ENCODE measurements around the gene PHACTR2.

PHACTR2 gene

DNA sequence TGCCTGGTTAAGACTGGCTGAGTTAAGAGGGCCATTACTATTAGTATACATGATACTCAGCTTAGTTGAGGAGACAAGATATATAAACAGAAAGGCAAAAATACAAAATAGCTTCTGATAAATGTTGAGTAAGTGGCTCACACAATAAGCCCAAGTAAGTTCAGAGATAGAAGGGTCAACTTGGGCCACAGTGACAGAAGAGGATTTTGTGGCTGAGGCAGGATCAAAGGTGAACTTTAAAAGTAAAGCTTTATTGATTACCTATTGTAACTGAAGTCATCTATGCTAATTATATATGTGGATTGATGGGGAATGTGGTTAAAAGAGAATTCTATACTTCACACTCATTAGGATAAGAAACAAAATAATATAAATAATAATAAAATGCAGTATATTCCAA, 80.8 kb downstream of the PHACTR2 start:
- no peaks in the 10 kb centered on the region for H3K9me3 Mint-ChIP-seq
- DNase-seq (no peak), ATAC-seq (replicated peaks) (no peak)
- H3K27me3 Mint-ChIP-seq = no peaks in the 10 kb centered on the region
- no peak overlapping the region for H3K27ac Mint-ChIP-seq
- H3K4me3 Mint-ChIP-seq = no peak overlapping the region
- H3K4me1 Mint-ChIP-seq (ENCODE audit: low read depth in 2 of 2) = peaks cover 2 to 15% of the 10 kb centered on the region in 2 donors
- H3K36me3 Mint-ChIP-seq (ENCODE audit: insufficient read depth) = peaks cover 15% of the 10 kb centered on the region

DNA sequence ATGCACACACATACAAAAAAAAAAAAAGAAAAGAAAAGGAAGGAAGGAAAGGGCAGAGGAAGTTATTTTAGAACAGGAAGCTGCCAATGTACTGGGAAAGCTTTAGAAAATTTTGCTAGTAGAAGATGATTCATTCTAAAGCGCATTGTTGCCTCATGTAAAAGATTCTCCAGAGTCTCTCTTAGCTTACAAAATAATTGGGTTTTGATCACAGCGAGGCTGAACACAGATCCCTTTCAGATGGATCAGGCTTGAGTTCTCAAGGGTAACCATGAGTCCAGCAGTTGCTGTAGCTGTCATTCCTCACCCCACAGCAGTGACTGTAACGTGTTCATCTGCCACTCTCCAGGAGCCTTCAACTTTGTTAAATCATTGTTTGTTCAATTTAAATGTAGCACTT, 81.9 kb downstream of the PHACTR2 start:
- Mint-ChIP-seq H3K4me1 (ENCODE audit: low read depth in 2 of 2) (peaks cover 2 to 12% of the 10 kb centered on the region in 2 donors), H3K4me3 (no peak overlapping the region), H3K27me3 (no peaks in the 10 kb centered on the region), H3K9me3 (no peaks in the 10 kb centered on the region), H3K36me3 (ENCODE audit: insufficient read depth) (peaks cover 18% of the 10 kb centered on the region), H3K27ac (no peak overlapping the region)
- ATAC-seq (replicated peaks) (no peak), DNase-seq (no peak)

DNA sequence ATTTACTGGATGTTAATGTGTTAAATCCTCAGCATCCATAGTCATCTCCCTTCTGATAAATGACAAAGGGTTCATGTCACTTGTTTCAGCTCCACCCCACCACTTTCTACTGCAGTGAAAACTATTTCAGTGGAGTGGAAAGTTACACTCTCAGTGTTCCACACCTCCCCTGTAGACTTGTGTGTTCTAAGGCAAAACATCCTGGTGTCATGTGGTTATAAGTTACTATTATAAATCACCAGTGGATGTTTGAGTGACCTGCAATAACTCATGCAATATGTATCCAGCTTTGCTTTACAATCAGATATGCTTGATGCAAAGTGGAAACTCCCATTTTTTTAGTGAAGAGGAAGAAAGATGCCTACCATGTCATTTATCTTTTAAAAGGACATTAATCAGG, 83.3 kb downstream of the PHACTR2 start:
- H3K36me3 Mint-ChIP-seq (ENCODE audit: insufficient read depth) = peaks cover 15% of the 10 kb centered on the region
- H3K9me3 Mint-ChIP-seq = no peaks in the 10 kb centered on the region
- no peak for DNase-seq
- ATAC-seq (replicated peaks) = no peak
- no peaks in the 10 kb centered on the region for H3K27me3 Mint-ChIP-seq
- peaks cover 2 to 10% of the 10 kb centered on the region in 2 donors for H3K4me1 Mint-ChIP-seq (ENCODE audit: low read depth in 2 of 2)
- H3K27ac Mint-ChIP-seq = no peak overlapping the region
- no peak overlapping the region for H3K4me3 Mint-ChIP-seq

DNA sequence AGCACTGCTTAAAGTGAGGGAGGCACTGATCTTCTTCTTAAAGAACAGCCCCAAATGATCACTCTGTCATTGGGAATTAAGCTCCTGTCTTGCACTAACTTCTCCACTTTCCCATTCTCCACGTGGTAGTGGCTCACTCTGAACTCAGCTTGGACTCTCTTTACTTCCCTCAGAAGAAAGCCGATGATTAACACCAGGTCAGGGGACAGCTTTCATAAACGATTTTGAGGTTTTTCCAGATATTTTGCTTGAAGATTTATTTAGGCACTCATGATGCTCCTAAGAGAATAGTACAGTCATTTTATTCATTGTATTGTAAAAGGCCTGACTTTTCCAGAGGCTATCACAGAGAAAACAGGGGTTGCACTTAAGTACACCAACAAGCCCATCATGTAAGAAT, 84.4 kb downstream of the PHACTR2 start:
- Mint-ChIP-seq H3K27ac (peak overlapping the region in 1 of 2 donors; percentile 46), H3K4me3 (no peak overlapping the region), H3K4me1 (ENCODE audit: low read depth in 2 of 2) (peaks cover under 1 to 10% of the 10 kb centered on the region in 2 donors), H3K9me3 (no peaks in the 10 kb centered on the region), H3K27me3 (no peaks in the 10 kb centered on the region), H3K36me3 (ENCODE audit: insufficient read depth) (peaks cover 20% of the 10 kb centered on the region)
- ATAC-seq (replicated peaks) (no peak), DNase-seq (no peak)

GRCh38 chr6:143765422-143766184, 87.8 kb downstream of the PHACTR2 start:
- no peak overlapping the region for H3K4me3 Mint-ChIP-seq
- ATAC-seq (replicated peaks) = no peak
- DNase-seq = no peak
- peaks cover 20% of the 10 kb centered on the region for H3K36me3 Mint-ChIP-seq (ENCODE audit: insufficient read depth)
- no peaks in the 10 kb centered on the region for H3K4me1 Mint-ChIP-seq (ENCODE audit: low read depth in 2 of 2)
- H3K27ac Mint-ChIP-seq = peak overlapping the region in 1 of 2 donors; percentile 28
- no peaks in the 10 kb centered on the region for H3K27me3 Mint-ChIP-seq
- H3K9me3 Mint-ChIP-seq = no peaks in the 10 kb centered on the region

- no peak for ATAC-seq (replicated peaks)
- H3K27ac Mint-ChIP-seq = peak overlapping the region in 1 of 2 donors; percentile 28
- DNase-seq = no peak
- no peak overlapping the region for H3K4me3 Mint-ChIP-seq
- no peaks in the 10 kb centered on the region for H3K4me1 Mint-ChIP-seq (ENCODE audit: low read depth in 2 of 2)
- H3K36me3 Mint-ChIP-seq (ENCODE audit: insufficient read depth) = peaks cover 20% of the 10 kb centered on the region
- H3K9me3 Mint-ChIP-seq = no peaks in the 10 kb centered on the region
- H3K27me3 Mint-ChIP-seq = no peaks in the 10 kb centered on the region
Observed at GRCh38 chr6:143766185-143766553, 88.4 kb downstream of the PHACTR2 start.

DNA sequence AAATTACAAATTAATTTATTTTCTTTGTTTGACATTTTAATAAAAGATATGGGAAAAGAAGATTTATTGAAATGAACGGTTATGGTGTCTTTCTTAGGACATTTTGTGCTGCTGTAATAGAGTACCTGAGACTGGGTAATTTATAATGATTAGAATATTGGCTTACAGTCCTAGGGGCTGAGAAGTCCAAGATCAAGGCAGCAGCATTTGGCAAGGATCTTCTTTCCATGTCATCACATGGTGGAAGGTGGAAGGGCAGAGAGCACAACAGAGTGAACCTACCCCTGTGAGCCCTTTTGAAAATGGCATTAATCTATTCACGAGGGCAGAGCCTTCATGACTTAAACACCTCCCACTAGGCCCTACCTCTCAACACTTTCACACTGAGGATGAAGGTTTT, 89.7 kb downstream of the PHACTR2 start:
- DNase-seq (no peak), ATAC-seq (replicated peaks) (no peak)
- Mint-ChIP-seq H3K27me3 (no peaks in the 10 kb centered on the region), H3K36me3 (ENCODE audit: insufficient read depth) (peaks cover 24% of the 10 kb centered on the region), H3K9me3 (no peaks in the 10 kb centered on the region), H3K4me1 (ENCODE audit: low read depth in 2 of 2) (no peaks in the 10 kb centered on the region), H3K4me3 (no peak overlapping the region), H3K27ac (no peak overlapping the region)

DNA sequence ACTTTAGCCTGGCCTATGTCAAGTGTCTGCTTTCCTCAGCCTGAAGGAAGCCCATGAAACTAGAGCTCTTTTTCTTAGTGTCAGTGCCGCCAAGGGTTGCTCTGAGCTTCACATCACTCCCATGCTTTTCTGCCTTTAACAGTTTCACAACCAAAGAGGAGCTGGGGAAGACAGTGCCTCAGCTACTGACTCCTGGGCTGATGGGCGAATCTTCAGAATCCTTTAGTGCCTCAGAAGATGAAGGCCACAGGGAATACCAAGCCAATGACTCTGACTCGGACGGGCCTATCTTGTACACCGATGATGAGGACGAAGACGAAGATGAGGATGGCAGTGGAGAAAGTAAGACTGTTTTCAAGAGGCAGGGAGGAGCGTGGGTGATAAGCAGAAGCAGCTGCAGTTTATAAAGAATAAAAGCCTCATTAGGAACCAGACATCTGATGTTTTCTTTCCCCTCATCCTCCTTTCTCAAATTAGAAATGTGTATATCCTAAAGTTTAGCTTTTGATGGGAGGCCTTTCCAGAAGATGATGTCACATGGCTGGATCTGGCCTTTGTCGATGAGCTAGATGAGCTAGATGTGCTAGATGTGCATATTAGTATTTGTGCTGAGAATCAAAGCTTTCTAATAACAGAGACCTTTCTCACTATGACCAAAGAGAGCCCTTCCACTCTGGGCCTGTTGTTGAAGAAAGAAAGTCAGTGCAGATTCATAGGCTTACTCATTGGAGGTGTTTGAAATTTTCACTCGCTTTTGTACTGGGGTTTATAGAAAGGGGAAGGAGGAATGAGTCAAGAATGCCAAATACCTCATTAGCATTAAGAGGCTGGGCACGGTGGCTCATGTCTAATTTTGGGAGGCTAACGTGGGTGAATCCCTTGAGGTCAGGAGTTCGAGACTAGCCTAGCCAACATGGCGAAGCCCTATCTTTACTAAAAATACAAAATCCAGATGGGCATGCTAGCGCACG, 94.6 kb downstream of the PHACTR2 start:
- H3K27me3 Mint-ChIP-seq = no peaks in the 10 kb centered on the region
- H3K36me3 Mint-ChIP-seq (ENCODE audit: insufficient read depth) = peaks cover 43% of the 10 kb centered on the region
- no peak for DNase-seq
- no peaks in the 10 kb centered on the region for H3K9me3 Mint-ChIP-seq
- peaks cover 0 to 2% of the 10 kb centered on the region in 2 donors for H3K4me1 Mint-ChIP-seq (ENCODE audit: low read depth in 2 of 2)
- H3K4me3 Mint-ChIP-seq = no peak overlapping the region
- no peak for ATAC-seq (replicated peaks)
- H3K27ac Mint-ChIP-seq = no peak overlapping the region

DNA sequence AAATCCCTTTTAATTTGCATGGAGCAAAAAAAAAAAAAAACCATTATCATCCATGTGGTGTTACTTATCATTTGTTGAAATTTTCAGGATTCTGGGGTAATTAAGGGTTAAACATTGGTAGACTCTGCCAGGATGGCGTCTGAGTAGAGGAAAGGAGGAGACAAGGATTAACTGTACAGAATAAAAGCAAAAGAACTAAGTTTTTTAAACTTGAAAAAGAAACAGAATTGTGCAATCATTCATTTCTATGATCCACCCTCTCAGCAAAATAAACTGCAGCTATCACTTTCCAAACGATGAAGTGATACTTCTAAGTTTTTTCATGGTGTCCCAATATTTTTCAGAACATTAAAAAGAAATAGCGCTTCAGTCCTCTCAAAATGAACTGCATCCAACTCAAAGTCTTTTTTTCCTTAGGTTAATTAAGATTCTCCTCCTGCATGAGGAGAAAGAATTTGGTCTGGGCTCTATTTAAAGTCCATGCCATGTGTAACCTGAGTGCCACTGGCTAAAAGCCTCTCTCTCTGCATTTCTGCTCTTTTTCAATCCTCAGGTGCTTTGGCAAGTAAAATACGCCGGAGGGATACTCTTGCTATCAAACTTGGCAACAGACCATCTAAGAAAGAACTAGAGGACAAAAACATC, 95.9 kb downstream of the PHACTR2 start:
- DNase-seq (no peak), ATAC-seq (replicated peaks) (no peak)
- peak overlapping the region in 1 of 2 donors; percentile 26 for H3K27ac Mint-ChIP-seq
- no peaks in the 10 kb centered on the region for H3K27me3 Mint-ChIP-seq
- peaks cover 0 to 2% of the 10 kb centered on the region in 2 donors for H3K4me1 Mint-ChIP-seq (ENCODE audit: low read depth in 2 of 2)
- no peak overlapping the region for H3K4me3 Mint-ChIP-seq
- no peaks in the 10 kb centered on the region for H3K9me3 Mint-ChIP-seq
- peaks cover 44% of the 10 kb centered on the region for H3K36me3 Mint-ChIP-seq (ENCODE audit: insufficient read depth)

DNA sequence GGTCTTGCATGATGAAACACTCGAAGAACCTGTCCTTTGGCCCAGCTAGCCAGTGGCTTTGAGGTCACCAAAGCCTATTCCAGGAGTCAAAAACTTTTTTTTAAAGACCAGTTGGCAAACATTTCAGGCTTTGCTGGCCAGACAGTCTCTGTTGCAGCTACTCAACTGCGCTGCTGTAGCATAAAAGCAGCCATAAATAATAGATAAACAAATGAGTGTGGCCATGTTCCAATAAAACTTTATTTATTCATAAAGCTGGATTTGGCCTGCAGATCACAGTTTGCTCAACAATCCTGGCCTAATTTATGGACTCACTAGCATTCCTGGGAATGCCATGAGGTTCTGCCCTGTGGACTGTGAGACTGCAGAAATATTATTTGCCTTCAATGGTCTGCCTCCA, 96.6 kb downstream of the PHACTR2 start:
- no peak for DNase-seq
- Mint-ChIP-seq H3K4me3 (no peak overlapping the region), H3K27me3 (no peaks in the 10 kb centered on the region), H3K36me3 (ENCODE audit: insufficient read depth) (peaks cover 49% of the 10 kb centered on the region), H3K9me3 (no peaks in the 10 kb centered on the region), H3K4me1 (ENCODE audit: low read depth in 2 of 2) (peaks cover 0 to 2% of the 10 kb centered on the region in 2 donors), H3K27ac (peak overlapping the region in 1 of 2 donors; percentile 2)
- ATAC-seq (replicated peaks) = no peak

- Mint-ChIP-seq H3K27me3 (no peaks in the 10 kb centered on the region), H3K27ac (no peak overlapping the region), H3K4me3 (no peak overlapping the region), H3K9me3 (no peaks in the 10 kb centered on the region), H3K4me1 (ENCODE audit: low read depth in 2 of 2) (peaks cover 0 to 2% of the 10 kb centered on the region in 2 donors), H3K36me3 (ENCODE audit: insufficient read depth) (peaks cover 51% of the 10 kb centered on the region)
- ATAC-seq (replicated peaks) (no peak), DNase-seq (no peak)
Observed at GRCh38 chr6:143775336-143775735, 97.6 kb downstream of the PHACTR2 start.

- H3K27ac Mint-ChIP-seq = peak overlapping the region; percentile 28 to 44
- H3K4me3 Mint-ChIP-seq = no peak overlapping the region
- ATAC-seq (replicated peaks) (no peak), DNase-seq (no peak)
- peaks cover 0 to 4% of the 10 kb centered on the region in 2 donors for H3K4me1 Mint-ChIP-seq (ENCODE audit: low read depth in 2 of 2)
- no peaks in the 10 kb centered on the region for H3K9me3 Mint-ChIP-seq
- H3K36me3 Mint-ChIP-seq (ENCODE audit: insufficient read depth) = peaks cover 58% of the 10 kb centered on the region
- H3K27me3 Mint-ChIP-seq = no peaks in the 10 kb centered on the region
Observed at GRCh38 chr6:143778926-143779325, 101.2 kb downstream of the PHACTR2 start.

DNA sequence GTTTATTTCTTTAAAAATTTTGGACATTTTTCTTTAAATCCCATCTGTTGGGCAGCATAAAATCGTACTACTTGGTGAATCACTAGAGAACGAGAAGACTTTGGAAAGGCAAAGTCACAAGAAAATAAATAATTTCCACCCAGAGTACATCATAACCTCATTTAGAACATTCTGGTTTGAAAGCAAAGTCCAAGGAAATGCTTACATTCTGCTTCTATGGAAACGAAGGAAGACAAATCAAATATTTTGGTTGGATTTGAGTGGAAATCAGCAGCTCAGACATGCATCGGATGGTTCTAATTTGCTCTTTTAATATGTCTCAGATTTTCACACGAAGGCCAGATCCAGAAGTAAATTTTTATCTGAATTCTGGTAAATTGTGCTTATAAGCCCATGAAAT, 104.7 kb downstream of the PHACTR2 start:
- Mint-ChIP-seq H3K4me1 (ENCODE audit: low read depth in 2 of 2) (peaks cover 0 to 3% of the 10 kb centered on the region in 2 donors), H3K36me3 (ENCODE audit: insufficient read depth) (peaks cover 48% of the 10 kb centered on the region), H3K27ac (no peak overlapping the region), H3K27me3 (no peaks in the 10 kb centered on the region), H3K9me3 (peaks cover 6 to 8% of the 10 kb centered on the region in 2 donors), H3K4me3 (no peak overlapping the region)
- ATAC-seq (replicated peaks) (no peak), DNase-seq (no peak)
